ENCODE data around the gene JPT1.
"Not testable (repeated sequence)": the region's sequence is repeated elsewhere in the genome, so short reads cannot be mapped to it uniquely, and the experiment has no call there.

The JPT1 gene

GRCh38 chr17:75129576-75129975, 24.7 kb downstream of the JPT1 start:
- no peak for DNase-seq

- no peak for DNase-seq
These were observed 25.4 kb downstream of the JPT1 start for GRCh38 chr17:75128694-75129505.

GRCh38 chr17:75127936-75128335, 26.4 kb downstream of the JPT1 start:
- not testable (repeated sequence) for DNase-seq

- no peak for DNase-seq
These were observed 27.4 kb downstream of the JPT1 start for GRCh38 chr17:75126954-75127353.

- no peak for DNase-seq
These were observed 28.3 kb downstream of the JPT1 start for GRCh38 chr17:75125984-75126383.

GRCh38 chr17:75124819-75125162, 29.5 kb downstream of the JPT1 start:
- DNase-seq = no peak

GRCh38 chr17:75124041-75124818, 30.1 kb downstream of the JPT1 start:
- DNase-seq = peak; percentile 22

GRCh38 chr17:75118307-75118706, 36.0 kb downstream of the JPT1 start:
- DNase-seq = no peak

GRCh38 chr17:75116737-75117136, 37.6 kb downstream of the JPT1 start:
- DNase-seq = no peak

- no peak for DNase-seq
These were observed 38.8 kb downstream of the JPT1 start for GRCh38 chr17:75115555-75115954.

GRCh38 chr17:75114552-75115314, 39.6 kb downstream of the JPT1 start:
- DNase-seq = no peak

GRCh38 chr17:75113798-75114551, 40.3 kb downstream of the JPT1 start:
- peak; percentile 81 for DNase-seq

GRCh38 chr17:75111777-75112335, 42.5 kb downstream of the JPT1 start:
- DNase-seq = no peak

GRCh38 chr17:75110234-75110937, 43.9 kb downstream of the JPT1 start:
- no peak for DNase-seq

GRCh38 chr17:75109407-75110233, 44.7 kb downstream of the JPT1 start, which contains the start of gene ARMC7:
Gene ARMC7, plus strand, starts transcription at chr17:75109969. Its CDS starts 320 bp downstream, at chr17:75110289.
- peak; percentile 76 for DNase-seq

GRCh38 chr17:75109046-75109406, 45.3 kb downstream of the JPT1 start:
- no peak for DNase-seq

GRCh38 chr17:75108193-75108592, 46.1 kb downstream of the JPT1 start:
- no peak for DNase-seq

- no peak for DNase-seq
These were observed 48.9 kb downstream of the JPT1 start for GRCh38 chr17:75105126-75106080.

Data from fibroblast of skin of right quadriceps (primary cell).